Measurements from ENCODE around the gene WNT2.

GRCh38 chr7:117282239-117282812, 40.5 kb downstream of the WNT2 start:
- no peak for TF ChIP-seq NFRKB (IDR thresholded peaks at IDR 0.05)
- TF ChIP-seq SP1 (IDR thresholded peaks at IDR 0.05), result no peak
- TF ChIP-seq FOXA1 (IDR thresholded peaks at IDR 0.05), result no peak

All from HEK293T (cell line).